Memory B cell (primary cell): ENCODE measurements around the gene RETREG1.
"Not testable (repeated sequence)": the region's sequence is repeated elsewhere in the genome, so short reads cannot be mapped to it uniquely, and the experiment has no call there.

Experiments
- ATAC-seq: fragments of 150-1000 bp; cut with Tn5 transposase; 2 replicates; pipeline ENCODE4 v1.10.0; 2021; ENCODE audit warnings: low read depth, mild to moderate bottlenecking, moderate library complexity
- DNase-seq, 2 donors: peaks; one replicate each; pipeline ENCODE4 v3.0.0; 2022; ENCODE audit warnings: low spot score in 2 of 2
- H3K27ac Mint-ChIP-seq: one replicate; pipeline ENCODE4 v1.8.0; 2022; ENCODE audit warnings: mild to moderate bottlenecking, moderate library complexity, mixed read lengths
- H3K27me3 Mint-ChIP-seq: one replicate; pipeline ENCODE4 v1.8.0; 2022; ENCODE audit warnings: mixed read lengths
- H3K36me3 Mint-ChIP-seq: one replicate; pipeline ENCODE4 v1.8.0; 2022; ENCODE audit warnings: mild to moderate bottlenecking, mixed read lengths
- H3K4me1 Mint-ChIP-seq: one replicate; pipeline ENCODE4 v1.8.0; 2022; ENCODE audit warnings: mixed read lengths
- H3K4me3 Mint-ChIP-seq: one replicate; pipeline ENCODE4 v1.8.0; 2022; ENCODE audit warnings: mild to moderate bottlenecking, moderate library complexity, mixed read lengths
- H3K9me3 Mint-ChIP-seq: one replicate; pipeline ENCODE4 v1.8.0; 2022; ENCODE audit warnings: mixed read lengths

RETREG1 gene

GRCh38 chr5:16457451-16457850, 159.3 kb downstream of the RETREG1 start:
- Mint-ChIP-seq H3K27ac (no peak overlapping the region), H3K4me3 (no peak overlapping the region), H3K36me3 (peaks cover 33% of the 10 kb centered on the region)

GRCh38 chr5:16456103-16456832, 160.5 kb downstream of the RETREG1 start:
- H3K36me3 Mint-ChIP-seq = peaks cover 31% of the 10 kb centered on the region
- peak overlapping the region; percentile 54 for H3K27ac Mint-ChIP-seq
- DNase-seq = peak in 1 of 2 donors; percentile 51
- peak; percentile 62 for ATAC-seq
- peaks cover 34% of the 10 kb centered on the region for H3K4me1 Mint-ChIP-seq
- no peaks in the 10 kb centered on the region for H3K27me3 Mint-ChIP-seq
- H3K9me3 Mint-ChIP-seq = no peaks in the 10 kb centered on the region
- peak overlapping the region; percentile 38 for H3K4me3 Mint-ChIP-seq

More at GRCh38 chr5:16457451-16457850, 159.3 kb downstream of the RETREG1 start:
- no peak for ATAC-seq
- H3K4me1 Mint-ChIP-seq = peaks cover 41% of the 10 kb centered on the region
- H3K9me3 Mint-ChIP-seq = no peaks in the 10 kb centered on the region
- DNase-seq = no peak
- no peaks in the 10 kb centered on the region for H3K27me3 Mint-ChIP-seq

DNA sequence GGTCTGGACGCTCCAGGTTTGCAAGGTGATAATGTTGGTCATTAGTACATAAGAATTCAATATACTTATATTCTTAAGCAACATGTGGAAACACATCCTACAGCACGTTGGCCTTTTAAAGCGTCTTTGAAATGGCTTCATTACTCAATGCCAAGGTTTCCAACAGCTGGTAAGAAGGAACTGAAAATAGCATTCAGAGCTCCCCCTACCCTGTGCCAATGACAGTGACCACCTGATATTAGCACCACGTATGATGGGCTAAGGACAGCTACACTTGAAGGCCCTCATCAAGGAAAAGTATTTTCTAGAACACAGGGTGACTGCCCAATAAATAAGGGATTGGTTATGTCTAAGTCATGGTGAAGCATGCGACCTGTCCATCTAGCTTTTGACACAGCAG, 161.1 kb downstream of the RETREG1 start:
- DNase-seq (no peak), ATAC-seq (peak; percentile 27)
- H3K36me3 Mint-ChIP-seq = peaks cover 27% of the 10 kb centered on the region
- peak overlapping the region; percentile 54 for H3K27ac Mint-ChIP-seq
- no peaks in the 10 kb centered on the region for H3K9me3 Mint-ChIP-seq
- H3K4me3 Mint-ChIP-seq = no peak overlapping the region
- no peaks in the 10 kb centered on the region for H3K27me3 Mint-ChIP-seq
- peaks cover 29% of the 10 kb centered on the region for H3K4me1 Mint-ChIP-seq

- DNase-seq (no peak), ATAC-seq (no peak)
- Mint-ChIP-seq H3K27me3 (no peaks in the 10 kb centered on the region), H3K36me3 (peaks cover 34% of the 10 kb centered on the region), H3K27ac (no peak overlapping the region), H3K4me1 (peaks cover 22% of the 10 kb centered on the region), H3K4me3 (no peak overlapping the region), H3K9me3 (no peaks in the 10 kb centered on the region)
These were observed 162.1 kb downstream of the RETREG1 start for GRCh38 chr5:16454686-16455085.

- no peak for ATAC-seq
- no peaks in the 10 kb centered on the region for H3K9me3 Mint-ChIP-seq
- no peak overlapping the region for H3K27ac Mint-ChIP-seq
- DNase-seq = no peak
- no peaks in the 10 kb centered on the region for H3K27me3 Mint-ChIP-seq
- peaks cover 41% of the 10 kb centered on the region for H3K36me3 Mint-ChIP-seq
- H3K4me3 Mint-ChIP-seq = no peak overlapping the region
- peaks cover 17% of the 10 kb centered on the region for H3K4me1 Mint-ChIP-seq
These were observed 163.2 kb downstream of the RETREG1 start for GRCh38 chr5:16453609-16454008.

DNA sequence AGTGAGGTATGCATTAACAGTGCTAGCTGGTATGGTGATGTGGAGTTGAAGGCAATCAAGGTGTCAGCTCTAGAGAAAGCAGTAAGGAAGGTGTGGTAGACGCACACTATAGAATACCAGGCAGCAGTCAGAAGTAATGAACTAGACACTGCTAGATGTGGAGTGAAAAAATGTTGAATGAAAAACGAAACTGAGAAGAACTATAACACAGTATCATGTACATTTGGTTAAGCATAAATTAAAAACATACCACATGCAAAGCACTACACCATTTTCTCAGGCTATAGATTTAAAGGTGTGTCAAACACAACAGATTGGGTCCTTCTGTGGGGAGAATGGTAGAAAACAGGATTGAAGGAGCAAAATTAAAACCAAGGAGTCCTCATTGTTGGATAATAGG, 166.6 kb downstream of the RETREG1 start:
- Mint-ChIP-seq H3K4me3 (no peak overlapping the region), H3K9me3 (no peaks in the 10 kb centered on the region), H3K27ac (no peak overlapping the region), H3K36me3 (peaks cover 44% of the 10 kb centered on the region), H3K27me3 (no peaks in the 10 kb centered on the region), H3K4me1 (peaks cover 3% of the 10 kb centered on the region)
- no peak for ATAC-seq
- DNase-seq = no peak

GRCh38 chr5:16446993-16447392, 169.8 kb downstream of the RETREG1 start:
- no peak overlapping the region for H3K4me3 Mint-ChIP-seq

DNA sequence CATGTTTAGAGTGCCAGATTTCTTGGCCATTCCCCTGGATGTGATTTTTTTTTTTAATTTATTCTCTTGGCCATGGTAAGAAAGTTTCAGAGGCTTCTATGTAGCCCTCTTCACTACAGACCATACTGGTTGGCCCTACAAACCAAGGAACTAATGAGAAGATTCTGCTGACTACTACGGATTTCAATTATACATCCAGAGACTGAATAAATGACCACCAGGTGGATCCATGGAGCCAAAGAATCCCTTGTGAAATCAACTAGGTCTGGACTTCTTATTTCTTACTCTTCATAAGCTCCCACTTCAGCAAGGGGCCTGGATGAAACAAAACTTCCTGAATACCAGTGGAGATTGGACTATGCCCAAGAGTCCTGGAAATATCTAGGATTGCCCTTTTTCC, 178.8 kb downstream of the RETREG1 start:
- Mint-ChIP-seq H3K36me3 (peaks cover 2% of the 10 kb centered on the region), H3K9me3 (no peaks in the 10 kb centered on the region), H3K4me3 (no peak overlapping the region), H3K27ac (no peak overlapping the region), H3K4me1 (no peaks in the 10 kb centered on the region), H3K27me3 (no peaks in the 10 kb centered on the region)
- no peak for ATAC-seq
- DNase-seq = no peak

More at GRCh38 chr5:16446993-16447392, 169.8 kb downstream of the RETREG1 start:
- DNase-seq = no peak
- ATAC-seq = no peak
- Mint-ChIP-seq H3K4me1 (no peaks in the 10 kb centered on the region), H3K9me3 (no peaks in the 10 kb centered on the region), H3K27ac (peak overlapping the region; percentile 38), H3K27me3 (no peaks in the 10 kb centered on the region), H3K36me3 (peaks cover 38% of the 10 kb centered on the region)

DNA sequence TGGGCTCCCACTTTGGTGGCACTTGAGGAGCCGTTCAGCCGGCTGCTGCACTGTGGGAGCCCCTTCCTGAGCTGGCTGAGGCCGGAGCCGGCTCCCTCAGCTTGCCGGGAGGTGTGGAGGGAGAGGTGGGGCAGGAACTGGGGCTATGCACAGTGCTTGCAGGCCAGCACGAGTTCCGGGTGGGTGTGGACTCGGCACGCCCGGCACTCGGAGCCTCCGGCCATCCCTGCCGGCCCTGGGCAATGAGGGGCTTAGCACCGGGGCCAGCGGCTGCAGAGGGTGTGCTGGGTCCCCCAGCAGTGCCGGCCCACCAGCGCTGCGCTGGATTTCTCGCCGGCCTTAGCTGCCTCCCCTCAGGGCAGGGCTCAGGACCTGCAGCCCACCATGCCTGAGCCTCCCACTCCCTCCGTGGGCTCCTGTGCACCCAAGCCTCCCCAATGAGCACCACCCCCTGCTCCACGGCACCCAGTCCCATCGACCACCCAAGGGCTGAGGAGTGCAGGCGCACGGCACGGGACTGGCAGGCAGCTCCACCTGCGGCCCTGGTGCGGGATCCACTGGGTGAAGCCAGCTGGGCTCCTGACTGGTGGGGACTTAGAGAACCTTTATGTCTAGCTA, 180.6 kb downstream of the RETREG1 start:
- not testable (repeated sequence) for H3K36me3 Mint-ChIP-seq, H3K4me3 Mint-ChIP-seq, ATAC-seq, H3K27ac Mint-ChIP-seq, H3K4me1 Mint-ChIP-seq, DNase-seq, H3K27me3 Mint-ChIP-seq, H3K9me3 Mint-ChIP-seq

- peaks cover 6% of the 10 kb centered on the region for H3K27me3 Mint-ChIP-seq
- no peaks in the 10 kb centered on the region for H3K36me3 Mint-ChIP-seq
- no peak overlapping the region for H3K27ac Mint-ChIP-seq
- ATAC-seq (no peak), DNase-seq (no peak)
- H3K9me3 Mint-ChIP-seq = no peaks in the 10 kb centered on the region
- H3K4me1 Mint-ChIP-seq = no peaks in the 10 kb centered on the region
- H3K4me3 Mint-ChIP-seq = no peak overlapping the region
These were observed 185.3 kb downstream of the RETREG1 start for GRCh38 chr5:16431490-16431889.

GRCh38 chr5:16430349-16431089, 186.3 kb downstream of the RETREG1 start:
- Mint-ChIP-seq H3K9me3 (no peaks in the 10 kb centered on the region), H3K4me1 (no peaks in the 10 kb centered on the region), H3K27ac (no peak overlapping the region), H3K27me3 (peaks cover 6% of the 10 kb centered on the region), H3K36me3 (no peaks in the 10 kb centered on the region), H3K4me3 (no peak overlapping the region)
- DNase-seq (no peak), ATAC-seq (no peak)

GRCh38 chr5:16428359-16428758, 188.4 kb downstream of the RETREG1 start:
- Mint-ChIP-seq H3K4me3 (no peak overlapping the region), H3K27me3 (peaks cover 8% of the 10 kb centered on the region), H3K36me3 (no peaks in the 10 kb centered on the region), H3K9me3 (no peaks in the 10 kb centered on the region), H3K4me1 (no peaks in the 10 kb centered on the region), H3K27ac (no peak overlapping the region)
- DNase-seq (no peak), ATAC-seq (no peak)

GRCh38 chr5:16427587-16427986, 189.2 kb downstream of the RETREG1 start:
- H3K9me3 Mint-ChIP-seq = no peaks in the 10 kb centered on the region

More at GRCh38 chr5:16427587-16427986, 189.2 kb downstream of the RETREG1 start:
- ATAC-seq = no peak
- H3K36me3 Mint-ChIP-seq = no peaks in the 10 kb centered on the region
- DNase-seq = no peak
- H3K4me3 Mint-ChIP-seq = no peak overlapping the region
- H3K27me3 Mint-ChIP-seq = peaks cover 16% of the 10 kb centered on the region
- no peaks in the 10 kb centered on the region for H3K4me1 Mint-ChIP-seq
- no peak overlapping the region for H3K27ac Mint-ChIP-seq
